Left ventricle myocardium superior (tissue), 1 donor: ENCODE measurements around the gene CCNJ. TPM values are rescaled to one million over a fixed set of nuclear protein-coding genes. Genes with fewer than 3 reads are reported as not detected.

Experiments used
- microRNA-seq: library from miRNA; unstranded; fragments of <30 nt; microRNA quantifications from one replicate; pipeline ENCODE4 v1.2.0, GENCODE V29; 2020; ENCODE audit warnings: borderline number of aligned reads
- total RNA-seq: library from RNA; stranded (reverse); fragmentation: NEBNext Ultra II Directional; extraction: Animal tissue kit (Norgen Biotek cat#: 25700); gene quantifications from one replicate; pipeline ENCODE4 v1.2.1, GENCODE V29; 2021
- donor health status: DM: no; HTN: yes; CAD: no; lungs with severe emphysema.

The CCNJ gene
- total RNA-seq, 1 donor from 2014 or later: 3.0 TPM

Small RNA genes lying within 50 kb of the gene (microRNA-seq; reads per million reads assigned to microRNA genes)
- 17.6 reads per million, percentile 15 among the genes with 10 or more reads in this experiment for gene MIR3157

Other genes starting within 250 kb of the CCNJ start
- 0.45 TPM for gene CC2D2B, start 135.6 kb upstream of the CCNJ start, total RNA-seq
- 9.6 TPM for gene ZNF518A, start 86.7 kb downstream of the CCNJ start, total RNA-seq
- 1.3 TPM for gene BLNK, start 228.0 kb downstream of the CCNJ start, total RNA-seq